NCI-H2029 treated with DMSO at 0.1 percent for 48 hours (cell line): ENCODE measurements around the gene BCAN.

Experiments
- DNase-seq: peaks from one replicate; lab custom pipeline; 2025; lab: John Stamatoyannopoulos, UW

BCAN gene

GRCh38 chr1:156662005-156662799 is 20.3 kb downstream of the BCAN start:
- no peak for DNase-seq

- DNase-seq, result no peak
These were observed 20.8 kb downstream of the BCAN start for GRCh38 chr1:156662800-156663055.

GRCh38 chr1:156663178-156663577 is 21.3 kb downstream of the BCAN start:
- DNase-seq, result no peak

GRCh38 chr1:156664046-156664766 is 22.3 kb downstream of the BCAN start:
- DNase-seq, result no peak

GRCh38 chr1:156664767-156665411 is 23.0 kb downstream of the BCAN start:
- DNase-seq, result no peak

GRCh38 chr1:156665539-156665938 is 23.6 kb downstream of the BCAN start:
- DNase-seq, result no peak

- no peak for DNase-seq
These were observed 25.1 kb downstream of the BCAN start for GRCh38 chr1:156666862-156667609.

- no peak for DNase-seq
These were observed 25.7 kb downstream of the BCAN start for GRCh38 chr1:156667610-156667967.

- DNase-seq, result no peak
These were observed 26.2 kb downstream of the BCAN start for GRCh38 chr1:156667968-156668709.

GRCh38 chr1:156668801-156669637 is 27.1 kb downstream of the BCAN start:
- no peak for DNase-seq

- DNase-seq, result no peak
These were observed 27.9 kb downstream of the BCAN start for GRCh38 chr1:156669794-156670193.

- no peak for DNase-seq
These were observed 28.4 kb downstream of the BCAN start for GRCh38 chr1:156670359-156670758.

GRCh38 chr1:156670791-156671190 is 28.9 kb downstream of the BCAN start:
- no peak for DNase-seq

- no peak for DNase-seq
These were observed 29.9 kb downstream of the BCAN start for GRCh38 chr1:156671804-156672203.

GRCh38 chr1:156673387-156674121 is 31.6 kb downstream of the BCAN start:
- DNase-seq, result no peak

GRCh38 chr1:156675210-156676113 is 33.5 kb downstream of the BCAN start:
- no peak for DNase-seq

GRCh38 chr1:156676114-156676819 is 34.4 kb downstream of the BCAN start:
- no peak for DNase-seq

- no peak for DNase-seq
These were observed 35.1 kb downstream of the BCAN start, which contains the start of gene NES for GRCh38 chr1:156676820-156677615. Gene NES, minus strand, starts transcription at chr1:156677407. Its CDS starts 143 bp downstream, at chr1:156677264.
